Right renal pelvis (tissue), 4 donors: ENCODE results near the gene LSM12. TPM values are rescaled to one million over a fixed set of nuclear protein-coding genes. Genes with fewer than 3 reads are reported as not detected.
"Not testable (repeated sequence)": the region's sequence is repeated elsewhere in the genome, so short reads cannot be mapped to it uniquely, and the experiment has no call there.

Experiments
- DNase-seq, 4 donors: peaks; one replicate each; pipeline ENCODE4 v3.0.0-alpha.2; 2013; ENCODE audit warnings: low read depth in 4 of 4, low spot score in 3 of 4, missing footprints in 1 of 4
- polyA plus RNA-seq, 4 donors: library from polyadenylated mRNA; unstranded; fragments of 120-200 nt; gene quantifications; one replicate each; pipeline ENCODE4 v1.2.1, GENCODE V29; 2013; ENCODE audit not compliant: insufficient read length in 4 of 4

The LSM12 gene
- polyA plus RNA-seq, 4 donors, result 38.5 to 48.4 (median 45.7) TPM

- DNase-seq, result no peak
Measured at GRCh38 chr17:44049294-44050060, 17.0 kb downstream of the LSM12 start.

GRCh38 chr17:44046893-44047292 is 19.6 kb downstream of the LSM12 start:
- DNase-seq, result not testable (repeated sequence)

- DNase-seq, result no peak
Measured at GRCh38 chr17:44045486-44045885, 21.0 kb downstream of the LSM12 start.

GRCh38 chr17:44044071-44044470 is 22.4 kb downstream of the LSM12 start:
- DNase-seq, result no peak

GRCh38 chr17:44043272-44043696 is 23.2 kb downstream of the LSM12 start:
- no peak for DNase-seq

GRCh38 chr17:44039829-44040635 is 26.4 kb downstream of the LSM12 start:
- DNase-seq, result no peak

- DNase-seq, result no peak
Measured at GRCh38 chr17:44038604-44039011, 27.9 kb downstream of the LSM12 start.

GRCh38 chr17:44037471-44037870 is 29.0 kb downstream of the LSM12 start:
- DNase-seq, result no peak

- DNase-seq, result not testable (repeated sequence)
Measured at GRCh38 chr17:44034688-44035087, 31.8 kb downstream of the LSM12 start.

GRCh38 chr17:44033861-44034408 is 32.5 kb downstream of the LSM12 start:
- DNase-seq, result no peak

GRCh38 chr17:44030482-44030881 is 36.0 kb downstream of the LSM12 start:
- no peak for DNase-seq

- DNase-seq, result no peak
Measured at GRCh38 chr17:44029736-44030135, 36.7 kb downstream of the LSM12 start.

GRCh38 chr17:44024853-44025252 is 41.6 kb downstream of the LSM12 start:
- no peak for DNase-seq

- no peak for DNase-seq
Measured at GRCh38 chr17:44024271-44024663, 42.2 kb downstream of the LSM12 start.

GRCh38 chr17:44023545-44024270 is 42.8 kb downstream of the LSM12 start:
- DNase-seq, result no peak

GRCh38 chr17:44022246-44022645 is 44.2 kb downstream of the LSM12 start:
- no peak for DNase-seq

GRCh38 chr17:44021227-44021626 is 45.2 kb downstream of the LSM12 start:
- not testable (repeated sequence) for DNase-seq

GRCh38 chr17:44014437-44015172 is 51.9 kb downstream of the LSM12 start, which contains the start of gene TMEM101:
Gene TMEM101, minus strand, starts transcription at chr17:44014963. Its CDS starts 11 bp downstream, at chr17:44014952.
- peak; percentile 86 to 90 (median 88) for DNase-seq

GRCh38 chr17:44014133-44014436 is 52.4 kb downstream of the LSM12 start:
- DNase-seq, result no peak

- DNase-seq, result no peak
Measured at GRCh38 chr17:44012874-44013273, 53.6 kb downstream of the LSM12 start.
